ENCODE results near the gene LGALS4. TPM values are rescaled to one million over a fixed set of nuclear protein-coding genes. Genes with fewer than 3 reads are reported as not detected.
A peak's percentile ranks its signal among the peaks of the same experiment; 100 is the strongest.

The LGALS4 gene
- total RNA-seq, 1 experiment from 2014 or later = 1.0 TPM

DNA sequence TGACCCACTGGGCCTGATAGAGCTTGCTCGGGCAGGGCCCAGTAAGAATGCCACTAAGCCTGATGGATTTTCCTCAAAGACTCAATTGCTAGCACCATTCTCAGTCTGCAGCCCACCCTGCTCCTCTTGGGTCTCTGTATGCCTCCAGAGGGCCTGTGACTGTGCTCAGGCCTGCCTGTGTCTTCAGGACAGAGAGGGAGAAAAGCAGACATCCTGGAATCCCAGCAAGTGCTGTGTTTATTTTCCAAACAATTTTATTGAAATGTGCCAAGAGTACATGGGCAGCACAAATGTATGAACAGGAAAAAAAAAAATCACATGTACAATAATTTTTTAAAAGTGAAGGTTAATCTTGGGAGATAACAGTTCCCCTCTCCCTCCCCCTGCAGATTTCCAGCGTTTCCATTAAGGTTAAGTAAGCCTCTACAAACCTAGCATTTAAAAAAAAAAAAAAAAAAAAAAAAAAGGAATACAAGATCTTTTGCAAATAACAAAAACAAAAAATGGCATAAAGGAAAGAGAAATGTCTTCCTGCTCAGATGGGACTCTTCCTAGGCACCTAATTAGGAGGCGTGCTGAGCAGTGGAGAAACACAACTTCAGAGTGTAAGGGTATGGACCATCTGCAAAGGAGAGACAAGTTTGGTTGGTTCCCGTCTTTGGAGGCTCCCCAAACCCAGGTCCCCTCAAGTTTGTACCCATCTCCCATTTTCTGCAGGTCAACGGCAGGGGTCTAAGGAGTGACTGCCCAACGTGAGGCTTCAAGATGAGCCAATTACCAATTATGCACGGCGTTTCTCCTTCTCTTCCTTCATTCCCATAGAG is 23.6 kb upstream of the LGALS4 start:
- POLR2A ChIA-PET (ENCODE audit: unreplicated experiment) = no interaction called here
- peaks cover 76% of the 10 kb centered on the region for H3K4me1 ChIP-seq (replicated peaks; ENCODE audit: insufficient read depth)

DNA sequence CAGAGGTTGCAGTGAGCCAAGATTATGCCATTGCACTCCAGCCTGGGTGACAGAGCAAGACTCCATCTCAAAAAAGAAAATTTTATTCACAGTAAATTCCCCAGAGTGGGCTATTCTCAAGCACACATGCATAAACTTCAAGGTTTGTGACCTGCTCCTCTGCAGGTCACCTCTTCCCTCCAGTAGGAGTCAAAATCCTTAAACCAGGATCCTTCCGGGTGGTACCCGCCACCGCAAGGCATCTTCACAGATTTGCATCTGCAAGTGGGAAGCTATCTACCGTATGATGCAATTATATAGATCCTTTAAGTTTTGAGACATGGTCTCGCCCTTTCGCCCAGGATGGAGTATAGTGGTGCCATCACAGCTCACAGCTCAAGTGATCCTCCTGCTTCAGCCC is 21.8 kb upstream of the LGALS4 start:
- Histone ChIP-seq H3F3A (ENCODE audit: insufficient read depth, low read depth) (peaks cover 85% of the 10 kb centered on the region), H3K9me3 (ENCODE audit: insufficient read depth, low read depth) (no peaks in the 10 kb centered on the region), H3K36me3 (ENCODE audit: low read depth) (peaks cover 26% of the 10 kb centered on the region), H3K27me3 (ENCODE audit: insufficient read depth, low read depth) (no peaks in the 10 kb centered on the region), H3K79me2 (ENCODE audit: low read depth) (peaks cover 28% of the 10 kb centered on the region), H3K4me3 (no peak overlapping the region), H3K9me2 (ENCODE audit: insufficient read depth) (no peaks in the 10 kb centered on the region), H3K4me2 (no peak overlapping the region), H2AFZ (no peak overlapping the region), H3K27ac (peak overlapping the region; percentile 98; the same call in 1 of the 2 replicates), H4K20me1 (ENCODE audit: insufficient read depth) (no peaks in the 10 kb centered on the region), H3K4me1 (replicated peaks; ENCODE audit: insufficient read depth) (peaks cover 84% of the 10 kb centered on the region)
- no peak for DNase-seq
- BruUV-seq (replicated peaks) = no TSS peak
- TF ChIP-seq EZH2 (IDR thresholded peaks at IDR 0.05; ENCODE audit: low read depth) = no peak
- TF ChIP-seq, protein P1, sequence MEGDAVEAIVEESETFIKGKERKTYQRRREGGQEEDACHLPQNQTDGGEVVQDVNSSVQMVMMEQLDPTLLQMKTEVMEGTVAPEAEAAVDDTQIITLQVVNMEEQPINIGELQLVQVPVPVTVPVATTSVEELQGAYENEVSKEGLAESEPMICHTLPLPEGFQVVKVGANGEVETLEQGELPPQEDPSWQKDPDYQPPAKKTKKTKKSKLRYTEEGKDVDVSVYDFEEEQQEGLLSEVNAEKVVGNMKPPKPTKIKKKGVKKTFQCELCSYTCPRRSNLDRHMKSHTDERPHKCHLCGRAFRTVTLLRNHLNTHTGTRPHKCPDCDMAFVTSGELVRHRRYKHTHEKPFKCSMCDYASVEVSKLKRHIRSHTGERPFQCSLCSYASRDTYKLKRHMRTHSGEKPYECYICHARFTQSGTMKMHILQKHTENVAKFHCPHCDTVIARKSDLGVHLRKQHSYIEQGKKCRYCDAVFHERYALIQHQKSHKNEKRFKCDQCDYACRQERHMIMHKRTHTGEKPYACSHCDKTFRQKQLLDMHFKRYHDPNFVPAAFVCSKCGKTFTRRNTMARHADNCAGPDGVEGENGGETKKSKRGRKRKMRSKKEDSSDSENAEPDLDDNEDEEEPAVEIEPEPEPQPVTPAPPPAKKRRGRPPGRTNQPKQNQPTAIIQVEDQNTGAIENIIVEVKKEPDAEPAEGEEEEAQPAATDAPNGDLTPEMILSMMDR (conservative IDR thresholded peaks at IDR 0.05) = no peak
- POLR2A ChIA-PET (ENCODE audit: unreplicated experiment) = interaction anchor here (0.7 kb wide), 1 partner anchor 29 kb away, joined by 12 read pairs; no protein-coding TSS in a partner anchor
- intact Hi-C loops (cut with micrococcal nuclease; ENCODE audit: unreplicated experiment) = loop anchor here (5.0 to 10.0 kb wide), 3 partner anchors 37 to 430 kb away; partner anchors contain the start of genes FAM98C and FBXO27
- CTCF ChIA-PET = no interaction called here

More for the DNA sequence above, 23.6 kb upstream of the LGALS4 start:
- CTCF ChIA-PET = no interaction called here
- peak overlapping the region; percentile 98 for H3K27ac ChIP-seq
- H2AFZ ChIP-seq = no peak overlapping the region
- H3F3A ChIP-seq (ENCODE audit: insufficient read depth, low read depth) = peaks cover 83% of the 10 kb centered on the region
- no TSS peak for BruUV-seq (replicated peaks)
- no peaks in the 10 kb centered on the region for H3K27me3 ChIP-seq (ENCODE audit: insufficient read depth, low read depth)
- H3K4me3 ChIP-seq = peak overlapping the region; percentile 6; the same call in 1 of the 2 replicates
- no peaks in the 10 kb centered on the region; the same call in 1 of the 2 replicates for H4K20me1 ChIP-seq (ENCODE audit: insufficient read depth)
- H3K79me2 ChIP-seq (ENCODE audit: low read depth) = peaks cover 23% of the 10 kb centered on the region
- H3K9me3 ChIP-seq (ENCODE audit: insufficient read depth, low read depth) = no peaks in the 10 kb centered on the region
- H3K36me3 ChIP-seq (ENCODE audit: low read depth) = peaks cover 31% of the 10 kb centered on the region
- H3K9me2 ChIP-seq (ENCODE audit: insufficient read depth) = no peaks in the 10 kb centered on the region
- DNase-seq = no peak
- TF ChIP-seq, protein P1 (conservative IDR thresholded peaks at IDR 0.05) = no peak
- no peak for TF ChIP-seq EZH2 (IDR thresholded peaks at IDR 0.05; ENCODE audit: low read depth)
- H3K4me2 ChIP-seq = peak overlapping the region; percentile 75
- intact Hi-C loops (cut with micrococcal nuclease; ENCODE audit: unreplicated experiment) = loop anchor here (5.0 to 10.0 kb wide), 3 partner anchors 198 to 432 kb away; partner anchors contain the start of genes FAM98C and FBXO27

DNA sequence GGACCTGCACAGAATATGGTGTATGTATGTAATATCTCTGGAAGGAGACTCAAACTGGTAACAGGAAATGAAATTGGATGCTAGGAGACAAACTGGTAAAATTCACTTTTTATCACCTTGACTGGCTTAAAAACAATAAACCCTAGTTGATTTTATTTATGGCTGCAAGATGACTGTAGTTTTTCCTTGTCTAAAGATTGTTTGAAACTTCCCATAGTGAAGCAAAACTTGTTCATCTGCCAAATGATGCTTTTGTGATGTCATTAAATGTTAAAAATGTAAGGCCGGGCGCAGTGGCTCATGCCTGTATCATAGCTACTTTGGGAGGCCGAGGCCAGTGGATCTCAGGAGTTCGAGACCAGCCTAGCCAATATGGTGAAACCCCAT is 21.4 kb upstream of the LGALS4 start:
- Histone ChIP-seq H3F3A (ENCODE audit: insufficient read depth, low read depth) (peaks cover 83% of the 10 kb centered on the region), H2AFZ (no peak overlapping the region), H3K27ac (peak overlapping the region; percentile 98; the same call in 1 of the 2 replicates), H4K20me1 (ENCODE audit: insufficient read depth) (no peaks in the 10 kb centered on the region), H3K4me3 (no peak overlapping the region), H3K4me1 (replicated peaks; ENCODE audit: insufficient read depth) (peaks cover 83% of the 10 kb centered on the region), H3K4me2 (no peak overlapping the region), H3K27me3 (ENCODE audit: insufficient read depth, low read depth) (no peaks in the 10 kb centered on the region), H3K9me3 (ENCODE audit: insufficient read depth, low read depth) (no peaks in the 10 kb centered on the region), H3K9me2 (ENCODE audit: insufficient read depth) (no peaks in the 10 kb centered on the region), H3K36me3 (ENCODE audit: low read depth) (peaks cover 22% of the 10 kb centered on the region), H3K79me2 (ENCODE audit: low read depth) (peaks cover 30% of the 10 kb centered on the region)
- DNase-seq = no peak
- BruUV-seq (replicated peaks) = no TSS peak
- TF ChIP-seq EZH2 (IDR thresholded peaks at IDR 0.05; ENCODE audit: low read depth) = no peak
- TF ChIP-seq, protein P1 (conservative IDR thresholded peaks at IDR 0.05) = no peak
- ChIA-PET POLR2A (ENCODE audit: unreplicated experiment) (interaction anchor here (0.7 kb wide), 1 partner anchor 29 kb away, joined by 12 read pairs; no protein-coding TSS in a partner anchor), CTCF (no interaction called here)
- intact Hi-C loops (cut with micrococcal nuclease; ENCODE audit: unreplicated experiment) = loop anchor here (5.0 to 10.0 kb wide), 3 partner anchors 37 to 429 kb away; partner anchors contain the start of genes FAM98C and FBXO27

Measured in PC-9 (cell line).